SU-DHL-6 (cell line): Measurements from ENCODE around the gene LIPK.

ENCODE experiments used
- EZH2phosphoT487 ChIP-seq: fragments of 200-600 bp; sonication (generic), shearing (Covaris generic); conservative IDR thresholded peaks from 2 replicates; pipeline ENCODE4 v1.6.1; 2018; ENCODE audit warnings: mild to moderate bottlenecking, antibody characterized with exemption, low read length, moderate library complexity, mixed read lengths
- TF ChIP-seq, protein P1 (sequence below): fragments of 200-600 bp; sonication (generic); IDR thresholded peaks from one replicate; pipeline ENCODE4 v1.5.1; 2017; ENCODE audit warnings: antibody characterized with exemption, mild to moderate bottlenecking, low read length, moderate library complexity; ENCODE audit not compliant: insufficient read depth, poor library complexity, severe bottlenecking

DNA sequence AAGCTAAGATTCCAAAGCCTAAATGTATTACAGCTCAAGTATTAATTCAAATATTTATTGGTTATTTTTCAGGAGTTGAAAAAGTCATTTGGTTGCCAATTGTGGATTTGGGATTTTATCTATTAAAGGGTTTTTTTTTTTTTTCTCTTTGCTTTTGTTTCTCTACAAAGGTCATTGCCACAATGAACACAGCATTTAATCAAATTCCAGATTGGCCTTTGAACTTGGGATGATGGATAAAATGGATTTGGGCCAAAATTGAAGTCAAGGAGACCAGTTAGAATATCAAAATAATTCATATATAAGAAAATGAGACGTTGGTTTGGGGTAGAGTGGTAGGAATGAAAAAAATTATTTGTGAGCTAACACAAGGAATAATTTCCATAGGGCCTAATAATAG, 63.3 kb downstream of the LIPK start:
- TF ChIP-seq, protein P1, sequence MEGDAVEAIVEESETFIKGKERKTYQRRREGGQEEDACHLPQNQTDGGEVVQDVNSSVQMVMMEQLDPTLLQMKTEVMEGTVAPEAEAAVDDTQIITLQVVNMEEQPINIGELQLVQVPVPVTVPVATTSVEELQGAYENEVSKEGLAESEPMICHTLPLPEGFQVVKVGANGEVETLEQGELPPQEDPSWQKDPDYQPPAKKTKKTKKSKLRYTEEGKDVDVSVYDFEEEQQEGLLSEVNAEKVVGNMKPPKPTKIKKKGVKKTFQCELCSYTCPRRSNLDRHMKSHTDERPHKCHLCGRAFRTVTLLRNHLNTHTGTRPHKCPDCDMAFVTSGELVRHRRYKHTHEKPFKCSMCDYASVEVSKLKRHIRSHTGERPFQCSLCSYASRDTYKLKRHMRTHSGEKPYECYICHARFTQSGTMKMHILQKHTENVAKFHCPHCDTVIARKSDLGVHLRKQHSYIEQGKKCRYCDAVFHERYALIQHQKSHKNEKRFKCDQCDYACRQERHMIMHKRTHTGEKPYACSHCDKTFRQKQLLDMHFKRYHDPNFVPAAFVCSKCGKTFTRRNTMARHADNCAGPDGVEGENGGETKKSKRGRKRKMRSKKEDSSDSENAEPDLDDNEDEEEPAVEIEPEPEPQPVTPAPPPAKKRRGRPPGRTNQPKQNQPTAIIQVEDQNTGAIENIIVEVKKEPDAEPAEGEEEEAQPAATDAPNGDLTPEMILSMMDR, result no peak
- TF ChIP-seq EZH2phosphoT487, result no peak
